WTC11 (cell line): ENCODE results near the gene SECISBP2. TPM values are rescaled to one million over a fixed set of nuclear protein-coding genes. Genes with fewer than 3 reads are reported as not detected.

Experiments used
- ATAC-seq: fragments of 200-7000 bp; cut with Tn5 transposase; 2 replicates; pipeline ENCODE4 v1.10.0; 2021; ENCODE audit warnings: mild to moderate bottlenecking, moderate library complexity
- CTCF ChIA-PET: fragments of 300-600 bp; sonication (Branson Sonifier 250); formaldehyde crosslinking; loops from one replicate; lab custom pipeline; 2021; ENCODE audit warnings: antibody characterized with exemption; lab: Charles Lee
- POLR2A ChIA-PET: fragments of 350-600 bp; sonication (Branson Sonifier 250); formaldehyde crosslinking; loops from one replicate; lab custom pipeline; 2021; ENCODE audit warnings: antibody characterized with exemption; lab: Charles Lee
- DNase-seq: peaks from one replicate; pipeline ENCODE4 v3.0.0; 2021; ENCODE audit warnings: low spot score
- H3K27ac Mint-ChIP-seq: 2 replicates; pipeline ENCODE4 v1.8.0; 2021; ENCODE audit warnings: mixed read lengths
- H3K27me3 Mint-ChIP-seq: 2 replicates; pipeline ENCODE4 v1.8.0; 2021; ENCODE audit warnings: low read depth, mild to moderate bottlenecking, moderate library complexity, mixed read lengths
- H3K36me3 Mint-ChIP-seq: 2 replicates; pipeline ENCODE4 v1.8.0; 2021; ENCODE audit warnings: mixed read lengths
- H3K4me1 Mint-ChIP-seq: 2 replicates; pipeline ENCODE4 v1.8.0; 2022; ENCODE audit warnings: mixed read lengths
- H3K4me3 Mint-ChIP-seq: 2 replicates; pipeline ENCODE4 v1.8.0; 2021; ENCODE audit warnings: mild to moderate bottlenecking, moderate library complexity, mixed read lengths
- H3K9me3 Mint-ChIP-seq: 2 replicates; pipeline ENCODE4 v1.8.0; 2021; ENCODE audit warnings: mixed read lengths
- CREB1 ChIP-seq: sonication (generic); formaldehyde crosslinking; IDR thresholded peaks from 2 replicates; pipeline ENCODE4 v1.8.0; 2023; ENCODE audit warnings: mild to moderate bottlenecking, missing genetic modification reagents
- ELF4 ChIP-seq: sonication (generic); formaldehyde crosslinking; IDR thresholded peaks from 2 replicates; pipeline ENCODE4 v1.8.1; 2022; ENCODE audit warnings: low read depth, mild to moderate bottlenecking, moderate library complexity, missing genetic modification reagents
- ESRRA ChIP-seq: sonication (generic); formaldehyde crosslinking; IDR thresholded peaks from 2 replicates; pipeline ENCODE4 v1.8.1; 2022; ENCODE audit warnings: mild to moderate bottlenecking, missing genetic modification reagents, borderline replicate concordance
- JAZF1 ChIP-seq: fragments of 250-450 bp; sonication (Bioruptor Pico); IDR thresholded peaks from 2 replicates; pipeline ENCODE4 v1.9.0; 2021; ENCODE audit warnings: moderate library complexity, mild to moderate bottlenecking, inconsistent platforms
- MXD4 ChIP-seq: fragments of 250-450 bp; sonication (Bioruptor Pico); IDR thresholded peaks from 2 replicates; pipeline ENCODE4 v1.8.0; 2021; ENCODE audit warnings: mild to moderate bottlenecking, moderate library complexity, borderline replicate concordance
- NFE2L1 ChIP-seq: sonication (generic); formaldehyde crosslinking; IDR thresholded peaks from 2 replicates; pipeline ENCODE4 v1.8.1; 2023; ENCODE audit warnings: missing genetic modification reagents
- OVOL2 ChIP-seq: fragments of 250-450 bp; sonication (Bioruptor Pico); IDR thresholded peaks from 2 replicates; pipeline ENCODE4 v1.9.0; 2021; ENCODE audit warnings: mild to moderate bottlenecking, borderline replicate concordance
- RELA ChIP-seq: sonication (generic); formaldehyde crosslinking; IDR thresholded peaks from 2 replicates; pipeline ENCODE4 v1.8.1; 2022; ENCODE audit warnings: missing genetic modification reagents, mild to moderate bottlenecking, borderline replicate concordance
- SMAD3 ChIP-seq: sonication (generic); formaldehyde crosslinking; IDR thresholded peaks from 2 replicates; pipeline ENCODE4 v1.8.0; 2022; ENCODE audit warnings: missing genetic modification reagents, mild to moderate bottlenecking, borderline replicate concordance
- SOX15 ChIP-seq: fragments of 250-450 bp; sonication (Bioruptor Pico); IDR thresholded peaks from 2 replicates; pipeline ENCODE4 v1.9.0; 2021; ENCODE audit warnings: mild to moderate bottlenecking
- TEAD4 ChIP-seq: sonication (generic); formaldehyde crosslinking; IDR thresholded peaks from 2 replicates; pipeline ENCODE4 v1.8.0; 2022; ENCODE audit warnings: mild to moderate bottlenecking, missing genetic modification reagents
- TP53 ChIP-seq: sonication (generic); formaldehyde crosslinking; IDR thresholded peaks from 2 replicates; pipeline ENCODE4 v1.8.1; 2023; ENCODE audit warnings: mild to moderate bottlenecking, missing genetic modification reagents
- ZNF317 ChIP-seq: sonication (generic); formaldehyde crosslinking; IDR thresholded peaks from 2 replicates; pipeline ENCODE4 v1.8.1; 2023; ENCODE audit warnings: low read depth, mild to moderate bottlenecking, moderate library complexity, missing genetic modification reagents, borderline replicate concordance
- ZNF423 ChIP-seq: fragments of 250-450 bp; sonication (Bioruptor Pico); IDR thresholded peaks from 2 replicates; pipeline ENCODE4 v2.1.2; 2022; ENCODE audit warnings: mild to moderate bottlenecking, moderate library complexity
- total RNA-seq: library from RNA; stranded (reverse); gene quantifications from 3 replicates; pipeline ENCODE4 v1.2.3, GENCODE V29; 2021
- TF ChIP-seq, protein P1 (sequence below): sonication (generic); formaldehyde crosslinking; conservative IDR thresholded peaks from 2 replicates; pipeline ENCODE4 v1.8.1; 2023; ENCODE audit warnings: mild to moderate bottlenecking, low read depth, missing genetic modification reagents, moderate library complexity
- TF ChIP-seq, protein P2 (sequence below): fragments of 250-450 bp; sonication (Bioruptor Pico); IDR thresholded peaks from 2 replicates; pipeline ENCODE4 v1.9.0; 2021; ENCODE audit warnings: moderate library complexity, mild to moderate bottlenecking, inconsistent platforms, borderline replicate concordance
- TF ChIP-seq, protein P3 (sequence below): fragments of 250-450 bp; sonication (Bioruptor Pico); conservative IDR thresholded peaks from 2 replicates; pipeline ENCODE4 v1.9.0; 2021; ENCODE audit warnings: mild to moderate bottlenecking
- TF ChIP-seq, protein P4 (sequence below): sonication (generic); formaldehyde crosslinking; IDR thresholded peaks from 2 replicates; pipeline ENCODE4 v1.8.0; 2023; ENCODE audit warnings: mild to moderate bottlenecking, missing genetic modification reagents
- TF ChIP-seq, protein P5 (sequence below): sonication (generic); formaldehyde crosslinking; IDR thresholded peaks from 2 replicates; pipeline ENCODE4 v1.8.1; 2022; ENCODE audit warnings: mild to moderate bottlenecking, missing genetic modification reagents, moderate library complexity, borderline replicate concordance
- TF ChIP-seq, protein P6 (sequence below): sonication (generic); formaldehyde crosslinking; IDR thresholded peaks from 2 replicates; pipeline ENCODE4 v1.8.1; 2022; ENCODE audit warnings: missing genetic modification reagents, borderline replicate concordance
- TF ChIP-seq, protein P7 (sequence below): sonication (generic); formaldehyde crosslinking; IDR thresholded peaks from 2 replicates; pipeline ENCODE4 v1.8.0; 2022; ENCODE audit warnings: mild to moderate bottlenecking, missing genetic modification reagents
- TF ChIP-seq, protein P8 (sequence below): sonication (generic); formaldehyde crosslinking; IDR thresholded peaks from 2 replicates; pipeline ENCODE4 v1.8.1; 2023; ENCODE audit warnings: mild to moderate bottlenecking, missing genetic modification reagents, moderate library complexity

The SECISBP2 gene
- total RNA-seq, 1 experiment from 2014 or later: 66.2 TPM

DNA sequence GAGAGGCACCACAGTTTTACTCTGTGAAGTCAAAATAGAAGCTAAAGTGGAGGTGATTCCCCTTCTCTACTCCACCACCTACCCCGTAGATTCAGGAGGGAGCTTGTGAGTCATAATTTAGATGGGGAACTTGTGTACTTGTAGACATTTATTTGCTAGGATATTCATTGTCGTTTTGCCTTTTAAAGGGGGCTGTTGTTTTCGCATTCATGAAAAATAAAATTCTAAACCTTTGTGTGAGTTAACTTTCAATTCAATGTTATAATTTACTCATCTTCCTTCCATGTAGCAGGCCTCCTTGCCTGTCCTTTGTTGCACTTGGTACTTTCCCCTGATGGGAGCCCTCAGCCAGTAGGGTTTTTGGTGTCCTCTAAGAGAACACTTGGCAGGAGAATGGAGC is 22.0 kb downstream of the SECISBP2 start (continued):
- TF ChIP-seq, protein P1, sequence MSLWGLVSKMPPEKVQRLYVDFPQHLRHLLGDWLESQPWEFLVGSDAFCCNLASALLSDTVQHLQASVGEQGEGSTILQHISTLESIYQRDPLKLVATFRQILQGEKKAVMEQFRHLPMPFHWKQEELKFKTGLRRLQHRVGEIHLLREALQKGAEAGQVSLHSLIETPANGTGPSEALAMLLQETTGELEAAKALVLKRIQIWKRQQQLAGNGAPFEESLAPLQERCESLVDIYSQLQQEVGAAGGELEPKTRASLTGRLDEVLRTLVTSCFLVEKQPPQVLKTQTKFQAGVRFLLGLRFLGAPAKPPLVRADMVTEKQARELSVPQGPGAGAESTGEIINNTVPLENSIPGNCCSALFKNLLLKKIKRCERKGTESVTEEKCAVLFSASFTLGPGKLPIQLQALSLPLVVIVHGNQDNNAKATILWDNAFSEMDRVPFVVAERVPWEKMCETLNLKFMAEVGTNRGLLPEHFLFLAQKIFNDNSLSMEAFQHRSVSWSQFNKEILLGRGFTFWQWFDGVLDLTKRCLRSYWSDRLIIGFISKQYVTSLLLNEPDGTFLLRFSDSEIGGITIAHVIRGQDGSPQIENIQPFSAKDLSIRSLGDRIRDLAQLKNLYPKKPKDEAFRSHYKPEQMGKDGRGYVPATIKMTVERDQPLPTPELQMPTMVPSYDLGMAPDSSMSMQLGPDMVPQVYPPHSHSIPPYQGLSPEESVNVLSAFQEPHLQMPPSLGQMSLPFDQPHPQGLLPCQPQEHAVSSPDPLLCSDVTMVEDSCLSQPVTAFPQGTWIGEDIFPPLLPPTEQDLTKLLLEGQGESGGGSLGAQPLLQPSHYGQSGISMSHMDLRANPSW: no peak
- TF ChIP-seq ZNF423 (CRISPR knock-in tag): no peak
- no peak for TF ChIP-seq TP53 (CRISPR knock-in tag)
- TF ChIP-seq, protein P2, sequence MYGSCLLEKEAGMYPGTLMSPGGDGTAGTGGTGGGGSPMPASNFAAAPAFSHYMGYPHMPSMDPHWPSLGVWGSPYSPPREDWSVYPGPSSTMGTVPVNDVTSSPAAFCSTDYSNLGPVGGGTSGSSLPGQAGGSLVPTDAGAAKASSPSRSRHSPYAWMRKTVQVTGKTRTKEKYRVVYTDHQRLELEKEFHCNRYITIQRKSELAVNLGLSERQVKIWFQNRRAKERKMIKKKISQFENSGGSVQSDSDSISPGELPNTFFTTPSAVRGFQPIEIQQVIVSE (CRISPR knock-in tag): no peak
- TF ChIP-seq, protein P3, sequence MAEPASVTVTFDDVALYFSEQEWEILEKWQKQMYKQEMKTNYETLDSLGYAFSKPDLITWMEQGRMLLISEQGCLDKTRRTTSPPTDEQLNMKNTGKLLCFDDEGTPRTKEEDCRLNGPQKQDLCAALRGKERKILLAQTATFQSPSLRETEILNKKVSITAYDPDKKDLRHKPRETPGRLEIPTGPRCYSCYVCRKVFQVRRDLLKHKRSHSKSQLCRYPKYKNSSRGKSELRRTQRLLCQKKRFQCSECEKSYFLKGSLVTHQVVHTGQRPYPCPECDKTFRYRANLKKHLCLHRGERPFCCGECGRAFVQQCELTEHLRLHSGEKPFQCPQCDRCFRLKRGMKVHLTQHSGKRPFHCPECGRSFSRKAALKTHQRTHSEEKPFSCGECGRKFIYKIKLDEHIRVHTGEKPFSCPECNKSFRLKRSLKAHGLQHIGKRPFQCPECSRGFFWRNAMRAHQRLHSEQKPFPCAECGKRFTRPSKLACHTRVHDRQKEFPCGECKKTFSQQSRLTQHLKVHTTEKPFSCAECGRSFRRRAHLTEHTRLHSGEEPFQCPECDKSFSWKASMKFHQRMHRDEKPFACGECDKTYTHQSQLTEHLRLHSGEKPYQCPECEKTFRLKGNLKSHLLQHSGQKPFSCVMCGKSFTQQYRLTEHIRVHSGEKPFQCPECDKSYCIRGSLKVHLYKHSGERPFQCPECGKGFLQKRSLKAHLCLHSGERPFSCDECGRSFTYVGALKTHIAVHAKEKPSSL (CRISPR knock-in tag): no peak
- TF ChIP-seq, protein P4, sequence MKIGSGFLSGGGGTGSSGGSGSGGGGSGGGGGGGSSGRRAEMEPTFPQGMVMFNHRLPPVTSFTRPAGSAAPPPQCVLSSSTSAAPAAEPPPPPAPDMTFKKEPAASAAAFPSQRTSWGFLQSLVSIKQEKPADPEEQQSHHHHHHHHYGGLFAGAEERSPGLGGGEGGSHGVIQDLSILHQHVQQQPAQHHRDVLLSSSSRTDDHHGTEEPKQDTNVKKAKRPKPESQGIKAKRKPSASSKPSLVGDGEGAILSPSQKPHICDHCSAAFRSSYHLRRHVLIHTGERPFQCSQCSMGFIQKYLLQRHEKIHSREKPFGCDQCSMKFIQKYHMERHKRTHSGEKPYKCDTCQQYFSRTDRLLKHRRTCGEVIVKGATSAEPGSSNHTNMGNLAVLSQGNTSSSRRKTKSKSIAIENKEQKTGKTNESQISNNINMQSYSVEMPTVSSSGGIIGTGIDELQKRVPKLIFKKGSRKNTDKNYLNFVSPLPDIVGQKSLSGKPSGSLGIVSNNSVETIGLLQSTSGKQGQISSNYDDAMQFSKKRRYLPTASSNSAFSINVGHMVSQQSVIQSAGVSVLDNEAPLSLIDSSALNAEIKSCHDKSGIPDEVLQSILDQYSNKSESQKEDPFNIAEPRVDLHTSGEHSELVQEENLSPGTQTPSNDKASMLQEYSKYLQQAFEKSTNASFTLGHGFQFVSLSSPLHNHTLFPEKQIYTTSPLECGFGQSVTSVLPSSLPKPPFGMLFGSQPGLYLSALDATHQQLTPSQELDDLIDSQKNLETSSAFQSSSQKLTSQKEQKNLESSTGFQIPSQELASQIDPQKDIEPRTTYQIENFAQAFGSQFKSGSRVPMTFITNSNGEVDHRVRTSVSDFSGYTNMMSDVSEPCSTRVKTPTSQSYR: no peak
- no peak for TF ChIP-seq RELA (CRISPR knock-in tag)
- TF ChIP-seq, protein P5, sequence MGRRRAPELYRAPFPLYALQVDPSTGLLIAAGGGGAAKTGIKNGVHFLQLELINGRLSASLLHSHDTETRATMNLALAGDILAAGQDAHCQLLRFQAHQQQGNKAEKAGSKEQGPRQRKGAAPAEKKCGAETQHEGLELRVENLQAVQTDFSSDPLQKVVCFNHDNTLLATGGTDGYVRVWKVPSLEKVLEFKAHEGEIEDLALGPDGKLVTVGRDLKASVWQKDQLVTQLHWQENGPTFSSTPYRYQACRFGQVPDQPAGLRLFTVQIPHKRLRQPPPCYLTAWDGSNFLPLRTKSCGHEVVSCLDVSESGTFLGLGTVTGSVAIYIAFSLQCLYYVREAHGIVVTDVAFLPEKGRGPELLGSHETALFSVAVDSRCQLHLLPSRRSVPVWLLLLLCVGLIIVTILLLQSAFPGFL: no peak
- TF ChIP-seq CREB1 (CRISPR knock-in tag): no peak
- TF ChIP-seq ELF4: no peak
- TF ChIP-seq MXD4 (CRISPR knock-in tag): no peak
- TF ChIP-seq ZNF317: no peak

DNA sequence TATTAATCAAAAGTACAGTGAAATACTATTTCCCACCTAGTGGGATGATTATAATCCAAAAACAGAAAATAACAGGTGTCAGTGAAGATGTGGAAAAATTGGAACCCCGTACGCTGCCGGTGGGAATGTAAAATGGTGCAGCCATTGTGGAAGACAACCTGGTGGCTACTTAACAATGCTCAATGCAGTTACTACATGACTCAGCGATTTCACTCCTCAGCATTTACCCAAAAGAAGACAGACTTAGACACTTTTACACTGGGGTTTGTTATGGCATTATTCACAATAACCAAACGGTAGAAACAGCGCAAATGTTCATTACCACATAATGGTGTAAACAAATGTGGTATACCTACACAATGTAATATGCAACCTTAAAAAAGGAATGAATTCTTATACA is 23.9 kb downstream of the SECISBP2 start:
- no peak overlapping the region for H3K4me3 Mint-ChIP-seq
- no peak overlapping the region for H3K27ac Mint-ChIP-seq
- no peaks in the 10 kb centered on the region for H3K9me3 Mint-ChIP-seq
- TF ChIP-seq NFE2L1 (no peak), ESRRA (CRISPR knock-in tag) (no peak), SMAD3 (CRISPR knock-in tag) (no peak), JAZF1 (no peak), SOX15 (CRISPR knock-in tag) (no peak), OVOL2 (CRISPR knock-in tag) (no peak), TEAD4 (CRISPR knock-in tag) (no peak)
- TF ChIP-seq, protein P6, sequence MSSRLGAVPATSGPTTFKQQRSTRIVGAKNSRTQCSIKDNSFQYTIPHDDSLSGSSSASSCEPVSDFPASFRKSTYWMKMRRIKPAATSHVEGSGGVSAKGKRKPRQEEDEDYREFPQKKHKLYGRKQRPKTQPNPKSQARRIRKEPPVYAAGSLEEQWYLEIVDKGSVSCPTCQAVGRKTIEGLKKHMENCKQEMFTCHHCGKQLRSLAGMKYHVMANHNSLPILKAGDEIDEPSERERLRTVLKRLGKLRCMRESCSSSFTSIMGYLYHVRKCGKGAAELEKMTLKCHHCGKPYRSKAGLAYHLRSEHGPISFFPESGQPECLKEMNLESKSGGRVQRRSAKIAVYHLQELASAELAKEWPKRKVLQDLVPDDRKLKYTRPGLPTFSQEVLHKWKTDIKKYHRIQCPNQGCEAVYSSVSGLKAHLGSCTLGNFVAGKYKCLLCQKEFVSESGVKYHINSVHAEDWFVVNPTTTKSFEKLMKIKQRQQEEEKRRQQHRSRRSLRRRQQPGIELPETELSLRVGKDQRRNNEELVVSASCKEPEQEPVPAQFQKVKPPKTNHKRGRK (CRISPR knock-in tag): no peak
- TF ChIP-seq, protein P2 (CRISPR knock-in tag): no peak
- TF ChIP-seq, protein P7, sequence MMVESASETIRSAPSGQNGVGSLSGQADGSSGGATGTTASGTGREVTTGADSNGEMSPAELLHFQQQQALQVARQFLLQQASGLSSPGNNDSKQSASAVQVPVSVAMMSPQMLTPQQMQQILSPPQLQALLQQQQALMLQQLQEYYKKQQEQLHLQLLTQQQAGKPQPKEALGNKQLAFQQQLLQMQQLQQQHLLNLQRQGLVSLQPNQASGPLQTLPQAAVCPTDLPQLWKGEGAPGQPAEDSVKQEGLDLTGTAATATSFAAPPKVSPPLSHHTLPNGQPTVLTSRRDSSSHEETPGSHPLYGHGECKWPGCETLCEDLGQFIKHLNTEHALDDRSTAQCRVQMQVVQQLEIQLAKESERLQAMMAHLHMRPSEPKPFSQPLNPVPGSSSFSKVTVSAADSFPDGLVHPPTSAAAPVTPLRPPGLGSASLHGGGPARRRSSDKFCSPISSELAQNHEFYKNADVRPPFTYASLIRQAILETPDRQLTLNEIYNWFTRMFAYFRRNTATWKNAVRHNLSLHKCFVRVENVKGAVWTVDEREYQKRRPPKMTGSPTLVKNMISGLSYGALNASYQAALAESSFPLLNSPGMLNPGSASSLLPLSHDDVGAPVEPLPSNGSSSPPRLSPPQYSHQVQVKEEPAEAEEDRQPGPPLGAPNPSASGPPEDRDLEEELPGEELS (CRISPR knock-in tag): no peak
- TF ChIP-seq, protein P8, sequence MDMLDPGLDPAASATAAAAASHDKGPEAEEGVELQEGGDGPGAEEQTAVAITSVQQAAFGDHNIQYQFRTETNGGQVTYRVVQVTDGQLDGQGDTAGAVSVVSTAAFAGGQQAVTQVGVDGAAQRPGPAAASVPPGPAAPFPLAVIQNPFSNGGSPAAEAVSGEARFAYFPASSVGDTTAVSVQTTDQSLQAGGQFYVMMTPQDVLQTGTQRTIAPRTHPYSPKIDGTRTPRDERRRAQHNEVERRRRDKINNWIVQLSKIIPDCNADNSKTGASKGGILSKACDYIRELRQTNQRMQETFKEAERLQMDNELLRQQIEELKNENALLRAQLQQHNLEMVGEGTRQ: no peak

More for the DNA sequence above, 23.9 kb downstream of the SECISBP2 start:
- POLR2A ChIA-PET: no interaction called here
- H3K36me3 Mint-ChIP-seq: peaks cover 87% of the 10 kb centered on the region
- H3K4me1 Mint-ChIP-seq: no peaks in the 10 kb centered on the region
- no peaks in the 10 kb centered on the region for H3K27me3 Mint-ChIP-seq
- DNase-seq (no peak), ATAC-seq (no peak)
- CTCF ChIA-PET: interaction anchor here (1.6 kb wide), 1 partner anchor 207 kb away, joined by 3 read pairs; no protein-coding TSS in a partner anchor
